SK-N-SH (cell line): ENCODE data around the gene IRAK3.

Source experiments
- CHD2 ChIP-seq: fragments of 150-350 bp; IDR thresholded peaks from 2 replicates; pipeline ENCODE4 v1.6.1; 2018; ENCODE audit warnings: low read length; ENCODE audit not compliant: partially characterized antibody
- CTCF ChIP-seq: fragments of 200-600 bp; sonication (generic); IDR thresholded peaks from 2 replicates; pipeline ENCODE4 v1.6.1; 2017; ENCODE audit warnings: antibody characterized with exemption, mild to moderate bottlenecking, moderate library complexity
- ELF1 ChIP-seq: IDR thresholded peaks from 2 replicates; pipeline ENCODE4 v1.4.0; 2012
- EP300 ChIP-seq, 2 experiments: IDR thresholded peaks; 2 replicates each; pipeline versions ENCODE4 v1.4.0 to v1.6.1; 2012; ENCODE audit warnings: borderline replicate concordance in 1 of 2, low read depth in 1 of 2, low read length in 1 of 2
- MXI1 ChIP-seq: IDR thresholded peaks from 2 replicates; pipeline ENCODE4 v1.6.1; 2012; ENCODE audit warnings: mild to moderate bottlenecking, low read depth, low read length, improper control_type of control experiment
- POLR2AphosphoS5 ChIP-seq: IDR thresholded peaks from 2 replicates; pipeline ENCODE4 v1.6.1; 2012; ENCODE audit warnings: low read depth, low read length
- RFX5 ChIP-seq: IDR thresholded peaks from 2 replicates; pipeline ENCODE4 v1.6.1; 2012; ENCODE audit warnings: mild to moderate bottlenecking, improper control_type of control experiment, low read length
- SMC3 ChIP-seq: IDR thresholded peaks from 2 replicates; pipeline ENCODE4 v1.6.1; 2012; ENCODE audit warnings: low read depth, low read length, improper control_type of control experiment
- YY1 ChIP-seq: IDR thresholded peaks from 2 replicates; pipeline ENCODE4 v1.4.0; 2012; ENCODE audit warnings: low read depth, mild to moderate bottlenecking
- TF ChIP-seq, protein P1 (sequence below): IDR thresholded peaks from 2 replicates; pipeline ENCODE4 v1.6.1; 2012; ENCODE audit warnings: mild to moderate bottlenecking, low read depth, low read length, moderate library complexity
- TF ChIP-seq, protein P2 (sequence below): IDR thresholded peaks from 2 replicates; pipeline ENCODE4; 2012
- TF ChIP-seq, protein P3 (sequence below): fragments of 150-350 bp; IDR thresholded peaks from 2 replicates; pipeline ENCODE4 v1.6.1; 2017; ENCODE audit warnings: antibody characterized with exemption, low read length, low read depth, borderline replicate concordance

DNA sequence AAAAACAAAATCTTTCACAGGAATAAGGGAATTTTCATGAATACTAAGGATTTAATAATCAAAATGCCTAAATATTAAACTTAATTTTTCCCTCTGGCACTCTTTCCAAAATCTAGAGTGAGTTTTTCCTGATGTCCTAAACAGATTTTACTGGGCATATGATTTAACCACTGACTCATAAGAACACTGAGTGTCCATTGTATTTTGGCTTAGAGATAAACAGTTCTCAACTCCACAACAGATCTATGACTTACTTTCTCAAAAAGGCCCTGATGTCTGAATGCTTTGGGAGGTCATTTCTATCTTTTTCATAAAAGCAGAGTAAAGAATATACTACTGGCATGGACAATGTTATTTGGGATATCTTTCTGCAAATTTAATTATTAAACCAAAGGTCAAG is 34.2 kb upstream of the IRAK3 start:
- no peak for TF ChIP-seq CTCF
- TF ChIP-seq, protein P1, sequence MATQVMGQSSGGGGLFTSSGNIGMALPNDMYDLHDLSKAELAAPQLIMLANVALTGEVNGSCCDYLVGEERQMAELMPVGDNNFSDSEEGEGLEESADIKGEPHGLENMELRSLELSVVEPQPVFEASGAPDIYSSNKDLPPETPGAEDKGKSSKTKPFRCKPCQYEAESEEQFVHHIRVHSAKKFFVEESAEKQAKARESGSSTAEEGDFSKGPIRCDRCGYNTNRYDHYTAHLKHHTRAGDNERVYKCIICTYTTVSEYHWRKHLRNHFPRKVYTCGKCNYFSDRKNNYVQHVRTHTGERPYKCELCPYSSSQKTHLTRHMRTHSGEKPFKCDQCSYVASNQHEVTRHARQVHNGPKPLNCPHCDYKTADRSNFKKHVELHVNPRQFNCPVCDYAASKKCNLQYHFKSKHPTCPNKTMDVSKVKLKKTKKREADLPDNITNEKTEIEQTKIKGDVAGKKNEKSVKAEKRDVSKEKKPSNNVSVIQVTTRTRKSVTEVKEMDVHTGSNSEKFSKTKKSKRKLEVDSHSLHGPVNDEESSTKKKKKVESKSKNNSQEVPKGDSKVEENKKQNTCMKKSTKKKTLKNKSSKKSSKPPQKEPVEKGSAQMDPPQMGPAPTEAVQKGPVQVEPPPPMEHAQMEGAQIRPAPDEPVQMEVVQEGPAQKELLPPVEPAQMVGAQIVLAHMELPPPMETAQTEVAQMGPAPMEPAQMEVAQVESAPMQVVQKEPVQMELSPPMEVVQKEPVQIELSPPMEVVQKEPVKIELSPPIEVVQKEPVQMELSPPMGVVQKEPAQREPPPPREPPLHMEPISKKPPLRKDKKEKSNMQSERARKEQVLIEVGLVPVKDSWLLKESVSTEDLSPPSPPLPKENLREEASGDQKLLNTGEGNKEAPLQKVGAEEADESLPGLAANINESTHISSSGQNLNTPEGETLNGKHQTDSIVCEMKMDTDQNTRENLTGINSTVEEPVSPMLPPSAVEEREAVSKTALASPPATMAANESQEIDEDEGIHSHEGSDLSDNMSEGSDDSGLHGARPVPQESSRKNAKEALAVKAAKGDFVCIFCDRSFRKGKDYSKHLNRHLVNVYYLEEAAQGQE = no peak
- TF ChIP-seq, protein P2, sequence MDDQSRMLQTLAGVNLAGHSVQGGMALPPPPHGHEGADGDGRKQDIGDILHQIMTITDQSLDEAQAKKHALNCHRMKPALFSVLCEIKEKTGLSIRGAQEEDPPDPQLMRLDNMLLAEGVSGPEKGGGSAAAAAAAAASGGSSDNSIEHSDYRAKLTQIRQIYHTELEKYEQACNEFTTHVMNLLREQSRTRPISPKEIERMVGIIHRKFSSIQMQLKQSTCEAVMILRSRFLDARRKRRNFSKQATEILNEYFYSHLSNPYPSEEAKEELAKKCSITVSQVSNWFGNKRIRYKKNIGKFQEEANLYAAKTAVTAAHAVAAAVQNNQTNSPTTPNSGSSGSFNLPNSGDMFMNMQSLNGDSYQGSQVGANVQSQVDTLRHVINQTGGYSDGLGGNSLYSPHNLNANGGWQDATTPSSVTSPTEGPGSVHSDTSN = no peak
- no peak for TF ChIP-seq EP300 (IDR thresholded peaks at IDR 0.05; ENCODE audit: borderline replicate concordance in 1 of 2, low read depth in 1 of 2, low read length in 1 of 2)
- no peak for TF ChIP-seq MXI1
- TF ChIP-seq ELF1 = no peak
- no peak for TF ChIP-seq RFX5
- no peak for TF ChIP-seq POLR2AphosphoS5
- TF ChIP-seq SMC3 = no peak
- TF ChIP-seq YY1 = no peak
- TF ChIP-seq, protein P3, sequence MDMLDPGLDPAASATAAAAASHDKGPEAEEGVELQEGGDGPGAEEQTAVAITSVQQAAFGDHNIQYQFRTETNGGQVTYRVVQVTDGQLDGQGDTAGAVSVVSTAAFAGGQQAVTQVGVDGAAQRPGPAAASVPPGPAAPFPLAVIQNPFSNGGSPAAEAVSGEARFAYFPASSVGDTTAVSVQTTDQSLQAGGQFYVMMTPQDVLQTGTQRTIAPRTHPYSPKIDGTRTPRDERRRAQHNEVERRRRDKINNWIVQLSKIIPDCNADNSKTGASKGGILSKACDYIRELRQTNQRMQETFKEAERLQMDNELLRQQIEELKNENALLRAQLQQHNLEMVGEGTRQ = no peak
- TF ChIP-seq CHD2 = no peak
